Mucosa of rectum (tissue), 2 donors: Measurements from ENCODE around the gene S100A13.
"Not testable (repeated sequence)": the region's sequence is repeated elsewhere in the genome, so short reads cannot be mapped to it uniquely, and the experiment has no call there.

Experiments
- H3K27ac ChIP-seq, 2 donors: one replicate each; pipeline ENCODE4 v1.7.0; 2013; ENCODE audit warnings: inconsistent platforms in 2 of 2, low read depth in 2 of 2, low read length in 2 of 2
- H3K27me3 ChIP-seq, 2 donors: one replicate each; pipeline ENCODE4 v1.7.0; 2013; ENCODE audit warnings: low read length in 2 of 2; ENCODE audit not compliant: control insufficient read depth in 2 of 2, insufficient read depth in 2 of 2
- H3K36me3 ChIP-seq, 2 donors: one replicate each; pipeline ENCODE4 v1.7.0; 2013; ENCODE audit warnings: low read length in 2 of 2; ENCODE audit not compliant: control insufficient read depth in 2 of 2, insufficient read depth in 2 of 2
- H3K4me1 ChIP-seq, 2 donors: one replicate each; pipeline ENCODE4 v1.7.0; 2013; ENCODE audit warnings: low read length in 2 of 2, mild to moderate bottlenecking in 1 of 2; ENCODE audit not compliant: control insufficient read depth in 2 of 2, insufficient read depth in 2 of 2
- H3K4me3 ChIP-seq, 2 donors: one replicate each; pipeline ENCODE4 v1.7.0; 2013; ENCODE audit warnings: low read length in 2 of 2
- H3K9ac ChIP-seq, 2 donors: one replicate each; pipeline ENCODE4 v1.7.0; 2013; ENCODE audit warnings: low read length in 2 of 2, low read depth in 1 of 2, mild to moderate bottlenecking in 1 of 2
- H3K9me3 ChIP-seq, 2 donors: one replicate each; pipeline ENCODE4 v1.7.0; 2013; ENCODE audit warnings: low read length in 2 of 2; ENCODE audit not compliant: control insufficient read depth in 2 of 2
- donor health status: healthy.
- donor health status: Normal muscosa, but diverticular disease.

The S100A13 gene

GRCh38 chr1:153626904-153627714 lies at the start of gene S100A13:
Gene S100A13, minus strand, starts transcription at chr1:153627505. Its CDS starts 1,033 bp downstream, at chr1:153626472.
- peak within 1 kb of the TSS; percentile 76 to 85 for H3K4me3 ChIP-seq
- H3K9me3 ChIP-seq, result no peaks in the 10 kb centered on the region
- H3K36me3 ChIP-seq, result peaks cover 2% of the 10 kb centered on the region in 2 donors
- no peaks in the 10 kb centered on the region for H3K27me3 ChIP-seq
- peak within 1 kb of the TSS; percentile 85 to 95 for H3K9ac ChIP-seq
- peak within 1 kb of the TSS; percentile 79 to 92 for H3K27ac ChIP-seq
- H3K4me1 ChIP-seq, result peaks cover 27 to 33% of the 10 kb centered on the region in 2 donors

GRCh38 chr1:153673511-153673910 lies 46.2 kb upstream of the S100A13 start:
- H3K9me3 ChIP-seq, result no peaks in the 10 kb centered on the region
- H3K4me1 ChIP-seq, result peaks cover 16 to 17% of the 10 kb centered on the region in 2 donors
- no peak overlapping the region for H3K4me3 ChIP-seq

GRCh38 chr1:153671628-153672353 lies 44.5 kb upstream of the S100A13 start:
- H3K9me3 ChIP-seq, H3K27me3 ChIP-seq, H3K4me1 ChIP-seq: not testable (repeated sequence)
- peak overlapping the region; percentile 71 to 83 for H3K9ac ChIP-seq
- H3K27ac ChIP-seq, result peak overlapping the region; percentile 78 to 88
- H3K36me3 ChIP-seq, result peaks cover 20 to 22% of the 10 kb centered on the region in 2 donors
- peak overlapping the region; percentile 74 to 77 for H3K4me3 ChIP-seq

More at GRCh38 chr1:153673511-153673910, 46.2 kb upstream of the S100A13 start:
- Histone ChIP-seq H3K9ac (no peak overlapping the region), H3K27me3 (peaks cover 4 to 8% of the 10 kb centered on the region in 2 donors), H3K36me3 (peaks cover 4 to 6% of the 10 kb centered on the region in 2 donors), H3K27ac (no peak overlapping the region)

GRCh38 chr1:153670859-153671627 lies 43.7 kb upstream of the S100A13 start, which contains the start of gene ILF2:
Gene ILF2, minus strand, starts transcription at chr1:153670993. Its CDS starts 71 bp downstream, at chr1:153670922.
- Histone ChIP-seq H3K9ac (peak within 1 kb of the TSS; percentile 79 to 83), H3K27me3 (no peaks in the 10 kb centered on the region), H3K4me3 (peak within 1 kb of the TSS; percentile 74 to 96), H3K27ac (peak within 1 kb of the TSS; percentile 82 to 88), H3K36me3 (peaks cover 27 to 29% of the 10 kb centered on the region in 2 donors), H3K4me1 (peaks cover 9% of the 10 kb centered on the region in 2 donors), H3K9me3 (no peaks in the 10 kb centered on the region)

GRCh38 chr1:153670257-153670858 lies 43.1 kb upstream of the S100A13 start:
- H3K4me3 ChIP-seq, result peak overlapping the region; percentile 71 to 96
- peaks cover 34 to 36% of the 10 kb centered on the region in 2 donors for H3K36me3 ChIP-seq
- peak overlapping the region; percentile 72 to 82 for H3K27ac ChIP-seq
- peaks cover 9% of the 10 kb centered on the region in 2 donors for H3K4me1 ChIP-seq
- H3K27me3 ChIP-seq, result no peaks in the 10 kb centered on the region
- H3K9ac ChIP-seq, result peak overlapping the region; percentile 79 to 83
- H3K9me3 ChIP-seq, result no peaks in the 10 kb centered on the region

- no peaks in the 10 kb centered on the region for H3K9me3 ChIP-seq
- H3K4me3 ChIP-seq, result peak overlapping the region; percentile 71 to 96
- H3K9ac ChIP-seq, result peak overlapping the region in 1 of 2 donors; percentile 79
- peaks cover 42 to 43% of the 10 kb centered on the region in 2 donors for H3K36me3 ChIP-seq
- H3K4me1 ChIP-seq, result peaks cover 9% of the 10 kb centered on the region in 2 donors
- no peak overlapping the region for H3K27ac ChIP-seq
- H3K27me3 ChIP-seq, result no peaks in the 10 kb centered on the region
These were observed 42.3 kb upstream of the S100A13 start for GRCh38 chr1:153669606-153670005.

- not testable (repeated sequence) for H3K4me3 ChIP-seq, H3K9me3 ChIP-seq, H3K27me3 ChIP-seq, H3K27ac ChIP-seq, H3K4me1 ChIP-seq, H3K9ac ChIP-seq
- H3K36me3 ChIP-seq, result peaks cover 50 to 52% of the 10 kb centered on the region in 2 donors
These were observed 41.4 kb upstream of the S100A13 start for GRCh38 chr1:153668672-153669071.

GRCh38 chr1:153667439-153667838 lies 40.1 kb upstream of the S100A13 start:
- no peak overlapping the region for H3K9ac ChIP-seq
- no peak overlapping the region for H3K4me3 ChIP-seq
- H3K27ac ChIP-seq, result no peak overlapping the region
- peaks cover 62 to 64% of the 10 kb centered on the region in 2 donors for H3K36me3 ChIP-seq
- no peaks in the 10 kb centered on the region for H3K27me3 ChIP-seq
- H3K4me1 ChIP-seq, result peaks cover 9% of the 10 kb centered on the region in 2 donors
- no peaks in the 10 kb centered on the region for H3K9me3 ChIP-seq

- Histone ChIP-seq H3K9ac (no peak overlapping the region), H3K27ac (no peak overlapping the region), H3K4me1 (peaks cover 7 to 11% of the 10 kb centered on the region in 2 donors), H3K36me3 (peaks cover 70% of the 10 kb centered on the region in 2 donors), H3K9me3 (no peaks in the 10 kb centered on the region), H3K4me3 (no peak overlapping the region), H3K27me3 (no peaks in the 10 kb centered on the region)
These were observed 35.9 kb upstream of the S100A13 start for GRCh38 chr1:153663211-153663610.
